Measurements from ENCODE around the gene LAMP1.

GRCh38 chr13:113267642-113268405 lies 29.2 kb upstream of the LAMP1 start:
- TF ChIP-seq CTCF (conservative IDR thresholded peaks at IDR 0.05; ENCODE audit: low read depth, low read length) (no peak), EZH2 (IDR thresholded peaks at IDR 0.05; ENCODE audit: low read length, unreplicated experiment) (no peak)

Data from PC-3 (cell line).